HepG2 (cell line): ENCODE data around the gene KNL1. TPM values are rescaled to one million over a fixed set of nuclear protein-coding genes. Genes with fewer than 3 reads are reported as not detected.

Experiments used
- AHR ChIP-seq: IDR thresholded peaks from 2 replicates; pipeline ENCODE4 v1.6.1; 2018; ENCODE audit warnings: missing genetic modification reagents, missing compliant biosample characterization
- AKAP8 ChIP-seq: sonication (generic); formaldehyde crosslinking; IDR thresholded peaks from 2 replicates; pipeline ENCODE4 v1.5.1; 2020; ENCODE audit warnings: mild to moderate bottlenecking, missing genetic modification reagents
- CCAR2 ChIP-seq: fragments of 200-400 bp; formaldehyde crosslinking; optimal IDR thresholded peaks from 2 replicates; pipeline ENCODE3; 2018; ENCODE audit warnings: low read depth, mild to moderate bottlenecking, low read length, moderate library complexity
- CSRNP1 ChIP-seq: sonication (generic); formaldehyde crosslinking; IDR thresholded peaks from 2 replicates; pipeline ENCODE4 v1.8.1; 2023; ENCODE audit warnings: mild to moderate bottlenecking, missing genetic modification reagents
- ERF ChIP-seq: IDR thresholded peaks from 2 replicates; pipeline ENCODE4 v1.6.1; 2018; ENCODE audit warnings: missing biosample characterization, missing genetic modification reagents
- FOXA1 ChIP-seq, 2 experiments: fragments of 450-650 bp in 1 of 2; sonication (generic) in 1 of 2; formaldehyde crosslinking in 1 of 2; IDR thresholded peaks; 2 replicates each; pipeline versions ENCODE4 v1.4.0 to v1.6.1; 2016 to 2020; ENCODE audit warnings: missing genetic modification reagents in 1 of 2
- HHEX ChIP-seq: IDR thresholded peaks from 2 replicates; pipeline ENCODE4 v1.6.1; 2016; ENCODE audit warnings: control low read depth
- JUN ChIP-seq: sonication (generic); formaldehyde crosslinking; IDR thresholded peaks from 2 replicates; pipeline ENCODE4 v1.4.0; 2020; ENCODE audit warnings: mild to moderate bottlenecking, missing genetic modification reagents
- KLF16 ChIP-seq, 2 experiments: sonication (generic) in 1 of 2; formaldehyde crosslinking in 1 of 2; IDR thresholded peaks; 2 replicates each; pipeline versions ENCODE4 v1.6.1 to v1.8.0; 2016 to 2023; ENCODE audit warnings: missing genetic modification reagents in 2 of 2, missing compliant biosample characterization in 1 of 2
- RERE ChIP-seq: IDR thresholded peaks from 2 replicates; pipeline ENCODE4 v1.6.1; 2016; ENCODE audit warnings: low read depth, missing genetic modification reagents, missing compliant biosample characterization
- ZFX ChIP-seq: sonication (generic); formaldehyde crosslinking; IDR thresholded peaks from 2 replicates; pipeline ENCODE4 v1.4.0; 2020; ENCODE audit warnings: mild to moderate bottlenecking, low read depth, missing genetic modification reagents, moderate library complexity
- ZGPAT ChIP-seq: IDR thresholded peaks from 2 replicates; pipeline ENCODE4 v1.6.1; 2016; ENCODE audit warnings: mild to moderate bottlenecking
- ZNF235 ChIP-seq: sonication (generic); formaldehyde crosslinking; IDR thresholded peaks from 2 replicates; pipeline ENCODE4 v1.8.1; 2023; ENCODE audit warnings: mild to moderate bottlenecking, missing genetic modification reagents, borderline replicate concordance
- ZNF329 ChIP-seq: sonication (generic); formaldehyde crosslinking; IDR thresholded peaks from 2 replicates; pipeline ENCODE4 v1.9.0; 2021; ENCODE audit warnings: low read depth, mild to moderate bottlenecking, missing genetic modification reagents
- ZNF460 ChIP-seq: sonication (generic); formaldehyde crosslinking; IDR thresholded peaks from 2 replicates; pipeline ENCODE4 v1.5.1; 2020; ENCODE audit warnings: missing genetic modification reagents, mild to moderate bottlenecking, borderline replicate concordance
- ZNF557 ChIP-seq: sonication (generic); formaldehyde crosslinking; IDR thresholded peaks from 2 replicates; pipeline ENCODE4 v1.4.0; 2020; ENCODE audit warnings: missing genetic modification reagents
- polyA plus RNA-seq, 8 experiments: library from polyadenylated mRNA; depleted of rRNA in 3 of 8; stranded (reverse) in 7 of 8; unstranded in 1 of 8; fragments of >200 nt; fragmentation: Illumina TruSeq in 4 of 8; extraction: Trizol in 4 of 8; gene quantifications; 2 replicates each; pipeline versions ENCODE4 v1.2.1 to v1.2.3, GENCODE V29; 2011 to 2016; ENCODE audit warnings: low read depth in 4 of 8, missing spikeins in 1 of 8, mixed read lengths in 1 of 8; ENCODE audit not compliant: insufficient read depth in 1 of 8
- total RNA-seq, 5 experiments: library from RNA; depleted of rRNA; stranded (reverse); fragments of >200 nt; fragmentation: Illumina TruSeq; extraction: Trizol; gene quantifications; 2 replicates each; pipeline ENCODE4 v1.2.3, GENCODE V29; 2016; ENCODE audit warnings: low read depth in 1 of 5
- TF ChIP-seq, protein P1 (sequence below): IDR thresholded peaks from 2 replicates; pipeline ENCODE4 v1.6.1; 2016; ENCODE audit warnings: missing compliant biosample characterization, missing genetic modification reagents, borderline replicate concordance

Gene KNL1
- total and polyA plus RNA-seq, 2 of the 13 experiments (the other 11 are each of a cell fraction or from before 2014, with no cell fraction given): 8.0 to 21.4 TPM

GRCh38 chr15:40593588-40594428 lies at the start of gene KNL1 (continued):
- TF ChIP-seq RERE (CRISPR knock-in tag) (no peak), ZNF460 (CRISPR knock-in tag) (no peak), AHR (CRISPR knock-in tag) (no peak), FOXA1 (IDR thresholded peaks at IDR 0.05) (no peak), FOXA1 (CRISPR knock-in tag; IDR thresholded peaks at IDR 0.05) (0 out of 2 replicates have a peak, but pooled peaks have one; percentile 11), ZGPAT (CRISPR knock-in tag) (peak; percentile 91), ZNF557 (no peak), CCAR2 (peak; percentile 60), AKAP8 (CRISPR knock-in tag) (0 out of 2 replicates have a peak, but pooled peaks have one; percentile 47), ZFX (no peak; the same call in 1 of the 2 replicates), HHEX (no peak), JUN (CRISPR knock-in tag) (peak; percentile 58; the same call in 1 of the 2 replicates), ZNF235 (CRISPR knock-in tag) (no peak), CSRNP1 (CRISPR knock-in tag) (no peak), KLF16 (CRISPR knock-in tag; IDR thresholded peaks at IDR 0.05) (peak in 1 of 2 experiments; percentile 95; a peak in 2 of 4 replicates), ERF (CRISPR knock-in tag) (peak; percentile 84), ZNF329 (CRISPR knock-in tag) (0 out of 2 replicates have a peak, but pooled peaks have one; percentile 24)
- TF ChIP-seq, protein P1, sequence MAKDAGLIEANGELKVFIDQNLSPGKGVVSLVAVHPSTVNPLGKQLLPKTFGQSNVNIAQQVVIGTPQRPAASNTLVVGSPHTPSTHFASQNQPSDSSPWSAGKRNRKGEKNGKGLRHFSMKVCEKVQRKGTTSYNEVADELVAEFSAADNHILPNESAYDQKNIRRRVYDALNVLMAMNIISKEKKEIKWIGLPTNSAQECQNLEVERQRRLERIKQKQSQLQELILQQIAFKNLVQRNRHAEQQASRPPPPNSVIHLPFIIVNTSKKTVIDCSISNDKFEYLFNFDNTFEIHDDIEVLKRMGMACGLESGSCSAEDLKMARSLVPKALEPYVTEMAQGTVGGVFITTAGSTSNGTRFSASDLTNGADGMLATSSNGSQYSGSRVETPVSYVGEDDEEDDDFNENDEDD (CRISPR knock-in tag): peak; percentile 97
